ENCODE data around the gene POU2F2.

POU2F2 gene

DNA sequence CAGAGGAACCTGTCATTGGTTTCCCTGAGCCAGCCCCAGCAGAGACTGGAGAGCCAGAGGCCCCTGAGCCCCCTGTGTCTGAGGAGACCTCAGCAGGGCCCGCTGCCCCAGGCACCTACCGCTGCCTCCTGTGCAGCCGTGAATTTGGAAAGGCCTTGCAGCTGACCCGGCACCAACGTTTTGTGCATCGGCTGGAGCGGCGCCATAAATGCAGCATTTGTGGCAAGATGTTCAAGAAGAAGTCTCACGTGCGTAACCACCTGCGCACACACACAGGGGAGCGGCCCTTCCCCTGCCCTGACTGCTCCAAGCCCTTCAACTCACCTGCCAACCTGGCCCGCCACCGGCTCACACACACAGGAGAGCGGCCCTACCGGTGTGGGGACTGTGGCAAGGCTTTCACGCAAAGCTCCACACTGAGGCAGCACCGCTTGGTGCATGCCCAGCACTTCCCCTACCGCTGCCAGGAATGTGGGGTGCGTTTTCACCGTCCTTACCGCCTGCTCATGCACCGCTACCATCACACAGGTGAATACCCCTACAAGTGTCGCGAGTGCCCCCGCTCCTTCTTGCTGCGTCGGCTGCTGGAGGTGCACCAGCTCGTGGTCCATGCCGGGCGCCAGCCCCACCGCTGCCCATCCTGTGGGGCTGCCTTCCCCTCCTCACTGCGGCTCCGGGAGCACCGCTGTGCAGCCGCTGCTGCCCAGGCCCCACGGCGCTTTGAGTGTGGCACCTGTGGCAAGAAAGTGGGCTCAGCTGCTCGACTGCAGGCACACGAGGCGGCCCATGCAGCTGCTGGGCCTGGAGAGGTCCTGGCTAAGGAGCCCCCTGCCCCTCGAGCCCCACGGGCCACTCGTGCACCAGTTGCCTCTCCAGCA lies 52.1 kb downstream of the POU2F2 start:
- DNase-seq, result no peak

GRCh38 chr19:42079276-42079669 lies 53.0 kb downstream of the POU2F2 start:
- no peak for DNase-seq

GRCh38 chr19:42078538-42079275 lies 53.5 kb downstream of the POU2F2 start:
- no peak for DNase-seq

DNA sequence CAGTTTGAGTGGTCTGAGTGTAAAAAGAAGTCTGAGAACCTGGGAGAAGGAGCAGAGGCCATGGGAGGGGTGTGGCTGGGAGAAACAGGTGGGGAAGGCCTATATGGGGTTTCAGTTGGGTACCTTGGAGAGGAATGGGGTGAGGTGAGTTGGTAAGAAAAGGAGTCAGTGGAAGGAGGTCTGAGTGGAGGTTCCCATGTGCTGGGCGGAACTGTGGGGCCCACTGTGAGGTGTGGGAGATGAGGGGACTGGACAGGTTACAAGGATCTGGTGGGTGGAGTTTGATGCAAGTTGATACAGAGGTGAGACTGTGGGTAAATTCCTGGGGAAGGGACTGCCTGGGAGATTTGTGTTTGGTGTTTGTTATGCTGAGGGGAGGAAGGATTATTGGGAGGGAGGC lies 54.2 kb downstream of the POU2F2 start:
- DNase-seq, result no peak

DNA sequence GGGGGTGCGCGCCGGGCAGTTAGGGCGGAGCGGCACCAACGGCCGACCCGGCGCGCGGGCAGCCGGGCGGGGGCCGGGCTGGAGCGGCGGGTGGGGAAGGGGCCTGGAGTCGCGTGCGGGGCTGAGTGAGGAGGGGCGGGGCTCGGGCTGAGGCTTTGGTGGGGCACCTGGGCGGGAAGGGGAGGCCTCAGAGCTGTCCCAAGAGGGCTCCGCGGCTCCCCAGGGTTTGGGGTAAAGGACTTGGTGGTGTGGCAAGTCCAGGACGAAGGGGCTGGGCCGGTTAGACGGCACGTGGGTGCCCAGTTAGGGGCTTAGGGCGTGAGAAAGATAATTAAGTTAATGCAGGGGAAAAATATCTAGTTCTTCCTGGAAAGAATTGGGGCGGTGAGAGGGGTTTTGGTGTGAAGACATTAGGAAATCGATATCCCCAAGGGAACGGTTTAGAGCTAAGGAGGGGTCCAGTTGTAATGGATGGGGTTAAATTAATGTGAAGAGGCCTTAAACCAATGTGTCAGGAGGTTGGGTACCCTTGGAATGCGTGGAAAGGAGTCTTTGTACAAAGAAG lies 55.8 kb downstream of the POU2F2 start:
- DNase-seq, result no peak

DNA sequence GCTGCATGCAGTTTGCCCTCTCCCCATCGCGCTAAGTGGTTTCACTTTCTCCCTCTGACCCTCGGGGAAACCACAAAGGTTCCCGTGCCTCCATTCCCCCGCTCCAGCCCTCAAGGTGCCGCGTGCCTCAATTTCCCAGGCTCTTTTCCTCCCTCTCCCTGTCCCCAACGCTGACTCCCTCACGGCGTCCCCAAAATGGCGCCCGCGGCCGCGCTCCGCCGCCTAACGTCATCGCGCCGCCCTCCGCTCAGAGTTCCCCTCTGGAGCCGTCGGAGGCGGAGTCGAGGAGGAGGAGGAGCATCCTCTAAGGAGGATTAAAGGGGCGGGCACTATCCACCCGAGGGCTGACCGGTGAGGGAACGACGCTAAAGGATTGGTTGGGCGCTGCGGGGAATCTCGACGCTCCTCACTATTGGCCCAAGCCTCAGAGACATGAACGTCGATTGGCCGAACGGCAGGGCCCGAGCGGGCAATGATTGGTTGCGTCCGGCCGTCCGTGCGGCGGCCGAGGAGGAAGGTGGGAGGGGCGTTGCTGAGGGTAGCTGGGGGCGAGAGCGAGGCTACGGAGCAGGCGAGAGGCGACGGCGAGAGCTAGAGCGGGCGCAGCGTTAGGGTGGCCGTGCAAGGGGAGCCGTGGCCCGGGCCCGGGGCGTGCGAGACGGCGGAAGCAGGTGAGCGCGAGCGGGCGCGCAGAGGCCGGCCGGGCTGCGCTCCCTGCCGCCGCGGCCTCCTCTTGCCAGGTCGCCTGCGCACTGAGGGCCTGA lies 56.4 kb downstream of the POU2F2 start, which contains the start of gene ZNF574:
Gene ZNF574, plus strand, starts transcription at position 551 of the 764 bp plus-strand sequence. CDS start 2,441 bp downstream, outside the sequence.
- DNase-seq, result peak; percentile 90 to 97

- no peak for DNase-seq
Observed at GRCh38 chr19:42075364-42075615, 57.0 kb downstream of the POU2F2 start.

GRCh38 chr19:42074513-42075363 lies 57.5 kb downstream of the POU2F2 start:
- no peak for DNase-seq

- no peak for DNase-seq
Observed at GRCh38 chr19:42071247-42071646, 61.0 kb downstream of the POU2F2 start.

DNA sequence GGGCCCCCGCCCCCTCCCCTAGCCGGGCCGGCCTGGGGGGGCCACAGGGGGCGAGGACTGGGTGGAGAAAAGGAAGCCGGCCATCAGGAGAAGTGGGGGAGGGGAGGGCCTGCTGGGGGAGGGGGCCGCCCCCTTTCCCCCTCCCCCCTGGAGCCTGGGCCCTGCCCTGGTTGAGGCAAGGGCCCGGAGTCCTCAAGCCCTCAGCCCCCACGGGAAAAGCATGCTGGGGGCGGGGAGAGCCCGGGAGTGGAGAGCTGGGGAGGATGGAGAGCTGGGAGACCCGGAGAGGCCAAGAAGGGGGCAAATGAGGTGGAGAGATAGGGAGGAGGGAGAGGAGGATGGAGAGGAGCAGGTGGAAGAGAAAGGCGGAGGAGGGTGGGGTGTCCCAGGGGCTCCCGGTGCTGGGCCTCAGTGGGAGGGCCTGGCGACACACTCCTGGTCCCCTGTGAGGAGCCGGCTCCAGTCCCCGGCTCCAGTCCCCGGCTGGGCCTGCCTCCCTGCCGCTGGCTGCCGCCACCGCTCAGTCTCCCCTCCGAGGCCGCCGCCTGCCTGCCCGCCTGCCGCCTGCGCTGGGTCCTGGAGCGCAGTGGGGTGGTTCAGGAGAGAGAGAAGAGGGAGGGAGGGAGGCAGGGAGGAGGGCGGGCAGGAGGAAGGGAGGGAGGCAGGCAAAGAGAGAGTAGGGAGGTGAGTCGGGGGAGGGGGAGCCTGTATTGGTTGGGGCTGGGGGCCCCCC lies 62.5 kb downstream of the POU2F2 start, which contains the start of gene GRIK5:
Gene GRIK5, minus strand, starts transcription at position 588 of the 733 bp plus-strand sequence. CDS start 4,436 bp downstream, outside the sequence.
- DNase-seq, result no peak

GRCh38 chr19:42068756-42069571 lies 63.3 kb downstream of the POU2F2 start:
- no peak for DNase-seq

- DNase-seq, result no peak
Observed at GRCh38 chr19:42068361-42068755, 63.9 kb downstream of the POU2F2 start.

GRCh38 chr19:42067315-42067888 lies 64.8 kb downstream of the POU2F2 start:
- DNase-seq, result no peak

GRCh38 chr19:42066075-42066754 lies 66.0 kb downstream of the POU2F2 start:
- DNase-seq, result peak in 1 of 2 experiments; percentile 17

GRCh38 chr19:42065511-42065910 lies 66.7 kb downstream of the POU2F2 start:
- DNase-seq, result no peak

- DNase-seq, result no peak
Observed at GRCh38 chr19:42065051-42065450, 67.2 kb downstream of the POU2F2 start.

GRCh38 chr19:42064432-42064831 lies 67.8 kb downstream of the POU2F2 start:
- no peak for DNase-seq

- no peak for DNase-seq
Observed at GRCh38 chr19:42062381-42062780, 69.9 kb downstream of the POU2F2 start.

GRCh38 chr19:42060117-42060516 lies 72.1 kb downstream of the POU2F2 start:
- no peak for DNase-seq

All from SW 1271 (cell line).